Lower leg skin (tissue), 4 donors: ENCODE measurements around the gene RNF207. TPM values are rescaled to one million over a fixed set of nuclear protein-coding genes. Genes with fewer than 3 reads are reported as not detected.

Experiments
- DNase-seq, 2 donors: peaks; one replicate each; pipeline ENCODE4 v3.0.0-alpha.2; 2019; ENCODE audit warnings: low spot score in 2 of 2
- H3K4me3 ChIP-seq: fragments of 200-600 bp; sonication (generic); 2 replicates; pipeline ENCODE4 v1.5.1; 2017; ENCODE audit warnings: mild to moderate bottlenecking, low read depth; ENCODE audit not compliant: poor library complexity, severe bottlenecking
- CTCF ChIP-seq, 3 donors: fragments of 450-650 bp; IDR thresholded peaks; one replicate each; pipeline ENCODE4 v1.5.1; 2016; ENCODE audit warnings: antibody characterized with exemption in 3 of 3, mild to moderate bottlenecking in 3 of 3, moderate library complexity in 2 of 3
- POLR2A ChIP-seq, 2 donors: fragments of 450-650 bp; IDR thresholded peaks; one replicate each; pipeline ENCODE4 v1.6.1; 2016 to 2017; ENCODE audit warnings: antibody characterized with exemption in 2 of 2, mild to moderate bottlenecking in 1 of 2, moderate library complexity in 1 of 2
- WGBS, 2 donors: methylation state at CpG; one replicate each; pipeline ENCODE4 v1.1.5; 2018; 5-methylcytosine and 5-hydroxymethylcytosine counted together
- intact Hi-C: fragments of 100-400 bp; cut with DNase I; formaldehyde crosslinking; loops from one replicate; pipeline ENCODE4 v1.15.0; 2023; ENCODE audit warnings: low total_unique reads
- total RNA-seq, 4 donors: library from RNA; depleted of rRNA; stranded (reverse); fragments of >200 nt; gene quantifications; one replicate each; pipeline ENCODE4 v1.1.0, GENCODE V29; 2016

RNF207 gene
- total RNA-seq, 4 donors from 2014 or later: 5.0 to 10.4 (median 7.7) TPM

- H3K4me3 ChIP-seq: no peak overlapping the region
- no peak for DNase-seq
- 32 to 35% methylated on average over 7 of the region's 7 CpGs for WGBS, 2 donors
- intact Hi-C loops: no loop called here
- TF ChIP-seq POLR2A (IDR thresholded peaks at IDR 0.05): no peak
- TF ChIP-seq CTCF (IDR thresholded peaks at IDR 0.05): no peak
These were observed 57.8 kb downstream of the RNF207 start for GRCh38 chr1:6263716-6264115.

GRCh38 chr1:6265151-6265550, 59.2 kb downstream of the RNF207 start:
- DNase-seq: no peak
- H3K4me3 ChIP-seq: no peak overlapping the region
- intact Hi-C loops: no loop called here
- WGBS, 2 donors: 82 to 92% methylated on average over 15 of the region's 15 CpGs
- no peak for TF ChIP-seq POLR2A (IDR thresholded peaks at IDR 0.05)
- TF ChIP-seq CTCF (IDR thresholded peaks at IDR 0.05): no peak

- no peak for DNase-seq
- 91 to 94% methylated on average over 11 of the region's 11 CpGs for WGBS, 2 donors
- TF ChIP-seq CTCF (IDR thresholded peaks at IDR 0.05) (no peak), POLR2A (IDR thresholded peaks at IDR 0.05) (no peak)
- no peak overlapping the region for H3K4me3 ChIP-seq
- intact Hi-C loops: no loop called here
These were observed 60.7 kb downstream of the RNF207 start for GRCh38 chr1:6266641-6267040.

GRCh38 chr1:6267686-6268322, 61.9 kb downstream of the RNF207 start:
- TF ChIP-seq CTCF (IDR thresholded peaks at IDR 0.05): no peak
- no peak for TF ChIP-seq POLR2A (IDR thresholded peaks at IDR 0.05)
- WGBS, 2 donors: 78 to 87% methylated on average over 12 of the region's 12 CpGs
- no peak for DNase-seq
- intact Hi-C loops: no loop called here
- no peak overlapping the region for H3K4me3 ChIP-seq

GRCh38 chr1:6268415-6268814, 62.5 kb downstream of the RNF207 start:
- H3K4me3 ChIP-seq: no peak overlapping the region
- 91 to 93% methylated on average over 21 of the region's 21 CpGs for WGBS, 2 donors
- DNase-seq: no peak
- intact Hi-C loops: no loop called here
- no peak for TF ChIP-seq CTCF (IDR thresholded peaks at IDR 0.05)
- no peak for TF ChIP-seq POLR2A (IDR thresholded peaks at IDR 0.05)

GRCh38 chr1:6269296-6269695, 63.4 kb downstream of the RNF207 start:
- DNase-seq: no peak
- no peak overlapping the region for H3K4me3 ChIP-seq
- no peak for TF ChIP-seq CTCF (IDR thresholded peaks at IDR 0.05)
- no peak for TF ChIP-seq POLR2A (IDR thresholded peaks at IDR 0.05)
- intact Hi-C loops: no loop called here
- WGBS, 2 donors: 95 to 98% methylated on average over 12 to 14 of the region's 14 CpGs
